Measurements from ENCODE around the gene TRIM47.

Gene TRIM47

GRCh38 chr17:75830164-75831031, 48.0 kb downstream of the TRIM47 start:
- DNase-seq (ENCODE audit: low read depth) = no peak

DNA sequence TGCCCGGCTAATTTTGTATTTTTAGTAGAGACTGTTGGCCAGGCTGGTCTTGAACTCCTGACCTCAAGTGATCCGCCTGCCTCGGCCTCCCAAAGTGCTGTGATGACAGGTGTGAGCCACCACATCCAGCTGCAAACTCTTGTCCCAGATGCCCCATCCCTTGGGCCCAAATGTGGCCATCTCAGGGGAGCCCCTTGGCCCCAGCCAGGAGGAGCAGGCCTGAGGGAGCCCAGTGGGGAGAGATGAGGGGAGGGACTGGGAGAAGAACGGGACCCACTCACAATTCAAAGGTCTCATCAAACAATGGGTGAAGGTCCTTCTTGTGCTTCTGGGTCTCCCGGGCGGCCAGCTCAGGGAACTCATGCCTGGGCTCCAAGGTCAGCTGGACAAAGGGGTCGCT, 48.6 kb downstream of the TRIM47 start:
- no peak for DNase-seq (ENCODE audit: low read depth)

- no peak for DNase-seq (ENCODE audit: low read depth)
Measured at GRCh38 chr17:75828741-75829140, 49.6 kb downstream of the TRIM47 start.

GRCh38 chr17:75828076-75828400, 50.3 kb downstream of the TRIM47 start:
- DNase-seq (ENCODE audit: low read depth) = no peak

- DNase-seq (ENCODE audit: low read depth) = peak; percentile 36
Measured at GRCh38 chr17:75827308-75828075, 50.9 kb downstream of the TRIM47 start.

DNA sequence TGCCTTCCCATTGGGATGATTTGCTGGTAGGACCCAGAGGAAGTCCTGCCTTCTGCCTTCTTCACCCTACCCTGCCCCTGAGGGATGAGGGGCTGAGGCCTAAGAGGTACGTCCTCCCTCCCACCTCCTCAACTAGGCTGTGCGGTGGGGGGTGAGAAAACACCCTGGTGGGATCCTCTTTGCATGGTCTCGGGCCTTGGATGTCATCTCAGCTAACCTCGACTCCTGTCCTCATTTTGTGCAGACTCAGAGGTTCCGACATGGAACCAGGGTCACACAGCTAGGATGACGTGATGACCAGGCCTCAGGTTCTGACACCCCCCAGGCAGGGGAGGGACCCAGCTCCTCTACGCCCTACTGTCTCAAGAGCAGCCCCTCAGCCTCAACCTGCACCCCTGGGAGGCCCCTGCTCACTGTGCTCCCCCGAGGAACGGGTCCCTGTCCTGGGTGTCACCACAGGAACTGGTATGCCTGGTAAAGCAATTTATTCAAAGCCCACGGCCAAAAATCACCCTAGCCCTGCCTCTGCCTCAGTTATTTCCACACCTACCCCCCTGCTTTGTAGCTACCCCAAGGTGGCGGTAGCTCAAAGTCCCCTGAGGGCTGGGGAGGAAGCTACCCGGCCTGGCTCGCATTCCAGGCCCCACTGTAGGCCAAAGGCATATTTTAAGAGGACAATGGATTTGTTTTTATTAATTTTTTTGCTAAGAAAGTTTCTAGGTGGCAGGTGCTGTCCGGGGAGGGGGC, 51.6 kb downstream of the TRIM47 start:
- no peak for DNase-seq (ENCODE audit: low read depth)

DNA sequence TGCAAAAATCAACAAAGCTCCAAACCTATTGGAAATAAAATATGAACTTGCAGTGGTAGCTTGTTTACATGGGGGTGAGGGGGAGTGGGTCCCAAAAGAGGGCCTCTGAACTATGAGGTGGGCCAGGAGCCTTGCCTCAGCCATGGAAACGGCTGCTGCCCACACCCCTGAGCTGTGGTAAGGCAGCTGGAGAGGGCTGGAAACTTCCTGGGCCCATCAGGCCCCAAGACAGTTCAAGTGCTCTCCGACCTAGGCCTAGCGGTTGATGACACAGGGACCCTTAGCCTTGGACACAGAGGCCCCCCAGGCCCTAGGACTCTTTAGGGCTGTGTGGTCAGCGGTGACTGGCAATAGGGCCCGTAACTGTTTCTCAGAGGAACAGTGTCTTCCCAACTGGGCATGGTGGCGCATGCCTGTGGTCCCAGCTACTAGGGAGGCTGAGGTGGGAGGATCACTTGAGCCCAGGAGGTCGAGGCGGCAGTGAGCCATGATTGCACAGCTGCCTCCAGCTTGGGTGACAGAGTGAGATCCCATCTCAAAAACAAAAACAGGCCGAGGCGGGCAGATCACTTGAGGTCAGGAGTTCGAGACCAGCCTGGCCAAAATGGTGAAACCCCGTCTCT, 52.5 kb downstream of the TRIM47 start:
- no peak for DNase-seq (ENCODE audit: low read depth)

GRCh38 chr17:75825149-75825552, 53.2 kb downstream of the TRIM47 start:
- DNase-seq (ENCODE audit: low read depth) = no peak

DNA sequence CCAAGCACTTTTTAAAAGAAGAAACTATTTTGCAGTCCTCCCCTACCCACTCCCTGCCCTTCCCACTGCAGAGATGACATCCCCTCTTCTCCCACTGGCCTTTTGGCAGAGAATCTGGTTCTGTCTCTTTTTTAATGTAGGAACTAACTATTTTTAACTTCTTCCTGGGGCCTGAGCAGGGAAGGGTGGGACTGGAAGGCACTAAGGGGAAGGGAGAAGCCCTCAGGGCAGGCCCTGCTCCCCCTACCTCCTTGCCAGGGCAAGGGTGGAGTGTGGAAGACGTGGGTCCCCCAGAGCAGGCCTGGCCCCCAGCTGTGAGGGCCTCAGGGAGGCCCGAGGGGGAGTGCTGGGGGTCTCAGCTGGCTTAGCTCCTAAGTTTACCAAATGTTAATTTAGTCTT, 53.7 kb downstream of the TRIM47 start:
- no peak for DNase-seq (ENCODE audit: low read depth)

Measured in fibroblast of gingiva (primary cell).